ENCODE results near the gene MTTP.

Gene MTTP

GRCh38 chr4:99652596-99653436 lies 78.2 kb downstream of the MTTP start:
- ChIA-PET CTCF (no interaction called here), POLR2A (no interaction called here)
- TF ChIP-seq TARDBP (IDR thresholded peaks at IDR 0.05): no peak
- no peak for TF ChIP-seq SUZ12 (IDR thresholded peaks at IDR 0.05)
- no peak for TF ChIP-seq BHLHE40 (IDR thresholded peaks at IDR 0.05; ENCODE audit: borderline replicate concordance)
- TF ChIP-seq LEF1 (IDR thresholded peaks at IDR 0.05; ENCODE audit: borderline replicate concordance): no peak
- no peak for TF ChIP-seq PKNOX1 (IDR thresholded peaks at IDR 0.05)
- no peak for TF ChIP-seq CTBP1 (IDR thresholded peaks at IDR 0.05; ENCODE audit: borderline replicate concordance)
- no peak for TF ChIP-seq ELF4 (IDR thresholded peaks at IDR 0.05)
- no peak for TF ChIP-seq HDGF (IDR thresholded peaks at IDR 0.05; ENCODE audit: borderline replicate concordance)
- no peak for TF ChIP-seq FOXK2 (IDR thresholded peaks at IDR 0.05)
- no peak for TF ChIP-seq FOXM1 (IDR thresholded peaks at IDR 0.05; ENCODE audit: borderline replicate concordance)
- TF ChIP-seq ZNF384 (IDR thresholded peaks at IDR 0.05): no peak
- TF ChIP-seq ARNT (IDR thresholded peaks at IDR 0.05): no peak
- DNase-seq (ENCODE audit: extremely low spot score): no peak

GRCh38 chr4:99653916-99654315 lies 79.3 kb downstream of the MTTP start:
- POLR2A ChIA-PET: no interaction called here
- CTCF ChIA-PET: no interaction called here
- DNase-seq (ENCODE audit: extremely low spot score): no peak
- no peak for TF ChIP-seq SUZ12 (IDR thresholded peaks at IDR 0.05)

- POLR2A ChIA-PET: no interaction called here
These were observed 79.7 kb downstream of the MTTP start for GRCh38 chr4:99654361-99654761.

GRCh38 chr4:99655308-99656081 lies 80.9 kb downstream of the MTTP start:
- POLR2A ChIA-PET: no interaction called here
- CTCF ChIA-PET: no interaction called here
- no peak for DNase-seq (ENCODE audit: extremely low spot score)
- peak; percentile 45; the same call in 1 of the 2 replicates for TF ChIP-seq L3MBTL2 (conservative IDR thresholded peaks at IDR 0.05)
- no peak for TF ChIP-seq PKNOX1 (IDR thresholded peaks at IDR 0.05)

More at GRCh38 chr4:99654361-99654761, 79.7 kb downstream of the MTTP start:
- DNase-seq (ENCODE audit: extremely low spot score): no peak
- TF ChIP-seq NFRKB (IDR thresholded peaks at IDR 0.05) (no peak), L3MBTL2 (conservative IDR thresholded peaks at IDR 0.05) (no peak)
- CTCF ChIA-PET: no interaction called here

GRCh38 chr4:99657798-99658197 lies 83.2 kb downstream of the MTTP start, which contains the start of gene C4orf54:
C4orf54 (minus strand) TSS chr4:99657828; CDS start chr4:99654648, 3,180 bp downstream.
- POLR2A ChIA-PET: no interaction called here
- TF ChIP-seq TARDBP (IDR thresholded peaks at IDR 0.05): no peak
- no peak for TF ChIP-seq NFRKB (IDR thresholded peaks at IDR 0.05)
- TF ChIP-seq FOXK2 (IDR thresholded peaks at IDR 0.05): no peak
- no peak for TF ChIP-seq BHLHE40 (IDR thresholded peaks at IDR 0.05; ENCODE audit: borderline replicate concordance)
- no peak for TF ChIP-seq SP1 (IDR thresholded peaks at IDR 0.05)
- no peak for TF ChIP-seq HDGF (IDR thresholded peaks at IDR 0.05; ENCODE audit: borderline replicate concordance)
- TF ChIP-seq PKNOX1 (IDR thresholded peaks at IDR 0.05): no peak
- no peak for TF ChIP-seq CTBP1 (IDR thresholded peaks at IDR 0.05; ENCODE audit: borderline replicate concordance)
- no peak for TF ChIP-seq LEF1 (IDR thresholded peaks at IDR 0.05; ENCODE audit: borderline replicate concordance)
- no peak for TF ChIP-seq SUZ12 (IDR thresholded peaks at IDR 0.05)
- TF ChIP-seq ARNT (IDR thresholded peaks at IDR 0.05): no peak
- no peak for TF ChIP-seq ELF4 (IDR thresholded peaks at IDR 0.05)
- TF ChIP-seq FOXM1 (IDR thresholded peaks at IDR 0.05; ENCODE audit: borderline replicate concordance): no peak
- no peak for TF ChIP-seq ZNF384 (IDR thresholded peaks at IDR 0.05)
- no peak for TF ChIP-seq FOXA1 (IDR thresholded peaks at IDR 0.05)

GRCh38 chr4:99658666-99659065 lies 84.0 kb downstream of the MTTP start:
- ChIA-PET CTCF (no interaction called here), POLR2A (no interaction called here)
- TF ChIP-seq TARDBP (IDR thresholded peaks at IDR 0.05): no peak
- TF ChIP-seq CTBP1 (IDR thresholded peaks at IDR 0.05; ENCODE audit: borderline replicate concordance): no peak
- no peak for TF ChIP-seq L3MBTL2 (conservative IDR thresholded peaks at IDR 0.05)
- no peak for TF ChIP-seq FOXA1 (IDR thresholded peaks at IDR 0.05)
- no peak for TF ChIP-seq SP1 (IDR thresholded peaks at IDR 0.05)
- no peak for TF ChIP-seq LEF1 (IDR thresholded peaks at IDR 0.05; ENCODE audit: borderline replicate concordance)
- DNase-seq (ENCODE audit: extremely low spot score): no peak

More at GRCh38 chr4:99657798-99658197, 83.2 kb downstream of the MTTP start, which contains the start of gene C4orf54:
- DNase-seq (ENCODE audit: extremely low spot score): no peak
- CTCF ChIA-PET: no interaction called here

- ChIA-PET POLR2A (no interaction called here), CTCF (no interaction called here)
- TF ChIP-seq ARNT (IDR thresholded peaks at IDR 0.05) (no peak), NFRKB (IDR thresholded peaks at IDR 0.05) (no peak), L3MBTL2 (conservative IDR thresholded peaks at IDR 0.05) (no peak), TARDBP (IDR thresholded peaks at IDR 0.05) (no peak), SUZ12 (IDR thresholded peaks at IDR 0.05) (no peak), FOXA1 (IDR thresholded peaks at IDR 0.05) (no peak), BHLHE40 (IDR thresholded peaks at IDR 0.05; ENCODE audit: borderline replicate concordance) (no peak), FOXM1 (IDR thresholded peaks at IDR 0.05; ENCODE audit: borderline replicate concordance) (no peak), HDGF (IDR thresholded peaks at IDR 0.05; ENCODE audit: borderline replicate concordance) (no peak), SP1 (IDR thresholded peaks at IDR 0.05) (no peak), PKNOX1 (IDR thresholded peaks at IDR 0.05) (no peak)
- DNase-seq (ENCODE audit: extremely low spot score): no peak
These were observed 87.3 kb downstream of the MTTP start for GRCh38 chr4:99661907-99662306.
